NCI-H2081 treated with DMSO at 0.1 percent for 48 hours (cell line): Measurements from ENCODE around the gene KIF16B.
"Not testable (repeated sequence)": the region's sequence is repeated elsewhere in the genome, so short reads cannot be mapped to it uniquely, and the experiment has no call there.

Source experiments
- DNase-seq: peaks from one replicate; lab custom pipeline; 2025; lab: John Stamatoyannopoulos, UW

The KIF16B gene

GRCh38 chr20:16476032-16476431 lies 97.2 kb downstream of the KIF16B start:
- DNase-seq = peak; percentile 3

DNA sequence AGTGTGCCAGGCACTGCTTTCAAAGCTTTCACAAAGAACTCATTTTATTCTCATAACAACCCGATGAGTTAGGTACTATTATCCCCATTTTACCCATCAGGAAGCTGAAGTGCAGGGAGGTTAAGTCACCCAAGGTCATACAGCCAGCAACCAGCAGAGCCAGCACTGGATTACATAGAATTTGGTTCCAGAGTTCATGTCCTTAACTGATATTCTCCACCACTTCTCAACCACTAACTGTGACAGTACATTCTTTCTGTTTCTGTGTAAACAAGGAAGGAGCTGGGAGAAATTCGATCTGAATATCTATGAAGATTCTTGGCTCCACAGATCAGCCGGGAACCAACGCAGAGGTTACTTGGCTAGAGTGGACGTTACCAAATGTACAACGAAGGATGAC lies 98.0 kb downstream of the KIF16B start:
- DNase-seq = no peak

DNA sequence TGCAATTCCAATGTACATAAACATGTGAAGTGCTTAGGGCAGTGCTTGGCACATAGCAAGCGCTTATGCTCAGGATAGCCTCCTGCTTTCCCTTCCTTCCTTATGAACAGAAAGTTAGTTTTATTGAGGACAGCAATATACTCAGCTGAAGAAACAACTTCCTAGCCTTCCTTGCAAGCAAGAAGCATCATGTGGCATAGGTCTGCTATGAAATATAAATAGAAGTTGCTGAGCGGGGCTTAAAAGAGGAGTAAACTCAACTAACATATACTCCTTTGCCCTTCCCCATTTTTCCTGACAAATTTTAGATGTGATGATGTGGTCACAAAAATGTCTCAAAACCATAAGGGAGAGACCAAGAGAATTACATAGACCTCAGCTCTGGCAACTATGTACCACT lies 98.9 kb downstream of the KIF16B start:
- no peak for DNase-seq

DNA sequence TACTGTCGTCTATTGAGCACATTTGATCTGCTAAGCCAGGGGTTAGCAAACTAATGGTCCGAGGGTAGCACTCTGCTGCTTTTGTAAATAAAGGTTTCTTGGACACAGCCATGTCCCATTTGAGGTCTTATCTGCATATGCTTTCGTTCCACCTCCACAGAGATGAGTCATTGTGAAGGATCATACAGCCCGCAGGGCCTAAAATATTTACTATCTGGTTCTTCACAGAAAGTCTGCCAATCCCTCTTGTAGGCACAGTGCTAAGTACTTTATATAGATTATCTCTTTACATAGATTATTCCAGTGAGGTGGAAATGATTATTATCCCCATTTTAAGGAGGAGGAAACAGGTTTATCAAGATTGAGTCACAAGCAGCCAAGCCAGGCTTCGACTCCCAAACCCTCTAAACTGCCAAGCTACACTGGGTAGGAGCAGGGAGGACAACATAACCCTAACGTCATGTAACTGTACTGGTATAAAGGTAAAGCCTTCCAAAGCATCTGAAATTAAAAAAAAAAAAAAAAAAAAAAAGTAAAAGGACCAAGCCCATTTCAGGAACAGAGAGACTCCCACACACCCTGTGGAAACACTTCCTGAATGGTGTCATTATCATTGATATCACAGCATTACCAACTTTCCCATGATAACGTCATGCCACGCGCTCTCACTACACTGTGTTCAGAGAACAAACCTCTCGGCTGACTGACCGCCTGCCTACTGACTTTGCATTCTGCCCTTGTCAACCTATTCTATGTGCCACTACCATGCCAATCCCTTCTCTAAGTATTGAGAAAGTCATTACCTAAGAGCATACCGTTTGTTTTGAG lies 101.0 kb downstream of the KIF16B start:
- no peak for DNase-seq

DNA sequence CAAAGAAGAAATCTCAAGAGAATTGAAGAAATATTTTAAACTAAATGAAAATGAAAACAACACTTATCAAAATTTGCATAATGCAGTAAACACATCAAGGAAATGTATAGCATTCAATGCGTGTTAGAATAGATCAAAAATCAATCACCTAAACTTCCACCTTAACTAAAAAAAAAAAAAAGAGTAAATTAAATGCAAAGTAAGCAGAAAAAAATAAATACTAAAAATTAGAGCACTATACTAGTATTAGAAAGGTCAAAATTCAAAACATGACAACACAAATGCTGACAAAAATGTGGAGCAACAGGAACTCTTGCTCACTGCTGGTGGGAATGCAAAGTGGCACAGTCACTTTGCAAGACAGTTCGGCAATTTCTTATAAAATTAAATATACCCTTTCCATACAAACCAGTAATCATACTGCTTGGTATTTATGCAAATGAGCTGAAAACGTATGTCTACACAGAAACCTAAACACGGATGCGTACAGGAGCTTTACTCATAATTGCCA lies 103.8 kb downstream of the KIF16B start:
- DNase-seq = no peak

DNA sequence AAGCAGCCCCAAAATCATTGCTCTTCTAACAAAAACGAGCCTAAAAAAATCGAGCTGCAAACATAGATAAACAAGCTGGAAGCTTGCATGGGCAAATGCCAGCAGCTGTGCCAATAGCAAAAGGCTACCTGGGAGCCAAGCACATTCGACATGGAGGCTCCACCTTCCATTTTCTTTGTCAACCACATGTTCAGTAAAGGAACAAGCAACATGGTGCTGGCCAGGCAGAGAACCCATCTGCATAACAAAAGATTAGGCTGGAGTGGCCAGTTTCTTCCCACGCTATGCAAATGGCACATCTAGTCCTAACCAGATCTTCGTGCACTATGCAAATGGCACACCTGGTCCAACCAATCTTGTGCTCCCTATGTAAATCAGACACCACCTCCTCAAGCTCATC lies 110.5 kb downstream of the KIF16B start:
- no peak for DNase-seq

GRCh38 chr20:16459019-16459700 lies 114.1 kb downstream of the KIF16B start:
- no peak for DNase-seq

GRCh38 chr20:16457514-16457913 lies 115.7 kb downstream of the KIF16B start:
- DNase-seq = no peak

DNA sequence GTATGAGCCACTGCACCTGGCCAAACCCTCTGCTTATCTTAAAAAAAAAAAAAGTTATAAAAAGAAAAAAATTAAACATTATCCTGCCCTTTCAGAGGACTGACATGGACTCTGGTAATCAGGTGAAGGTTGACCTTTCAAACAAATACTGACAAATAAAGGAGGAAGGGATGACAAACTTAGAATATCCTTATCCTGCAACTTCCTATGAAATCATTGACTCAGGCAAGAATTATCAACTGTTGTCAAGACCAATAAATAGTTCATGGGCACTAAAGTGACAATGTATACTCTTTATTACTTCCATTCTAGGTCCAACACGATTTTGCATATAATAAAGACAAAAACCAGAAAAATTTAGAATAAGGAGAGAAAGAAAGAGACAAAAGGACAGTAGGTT lies 117.9 kb downstream of the KIF16B start:
- DNase-seq = no peak

DNA sequence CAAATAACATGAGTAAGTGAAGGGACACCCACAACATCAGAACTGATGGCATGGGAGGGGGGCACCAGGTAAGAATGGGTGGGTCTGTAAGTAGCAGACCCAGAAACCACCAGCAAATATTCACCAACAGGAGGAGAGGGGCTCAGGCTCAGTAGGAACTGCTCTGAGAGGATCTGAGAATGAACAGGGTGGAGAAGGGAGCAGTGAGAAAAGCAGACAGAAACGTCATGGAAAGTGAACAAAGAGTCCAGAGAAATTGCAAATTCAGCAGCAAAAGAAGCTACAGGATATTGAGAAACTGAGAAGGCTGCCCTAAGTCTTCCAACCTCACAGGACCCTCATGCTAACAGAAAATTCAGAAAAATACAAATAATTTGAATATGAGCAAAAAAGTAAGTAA lies 121.3 kb downstream of the KIF16B start:
- no peak for DNase-seq

DNA sequence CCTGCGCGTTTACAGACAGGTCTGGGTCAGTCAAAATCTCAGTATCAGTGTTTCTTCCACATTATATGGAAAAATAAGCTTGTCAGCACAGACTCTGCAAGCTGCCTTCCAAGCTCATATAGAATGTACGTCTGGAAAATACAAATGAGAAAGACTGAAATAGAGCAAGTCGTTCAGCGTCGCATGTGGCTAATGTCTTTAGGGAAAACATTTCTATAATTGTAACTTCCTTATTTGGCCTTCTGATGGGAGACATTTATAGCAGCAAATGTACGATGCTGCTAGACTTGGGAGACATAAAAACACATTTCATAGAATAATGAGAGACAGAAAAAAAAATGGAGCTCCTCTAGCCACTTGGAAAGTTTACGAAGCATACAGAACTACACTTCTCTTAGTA lies 122.2 kb downstream of the KIF16B start:
- no peak for DNase-seq

GRCh38 chr20:16446991-16447390 lies 126.3 kb downstream of the KIF16B start:
- no peak for DNase-seq

- no peak for DNase-seq
These were observed 127.0 kb downstream of the KIF16B start for GRCh38 chr20:16446246-16446645.

DNA sequence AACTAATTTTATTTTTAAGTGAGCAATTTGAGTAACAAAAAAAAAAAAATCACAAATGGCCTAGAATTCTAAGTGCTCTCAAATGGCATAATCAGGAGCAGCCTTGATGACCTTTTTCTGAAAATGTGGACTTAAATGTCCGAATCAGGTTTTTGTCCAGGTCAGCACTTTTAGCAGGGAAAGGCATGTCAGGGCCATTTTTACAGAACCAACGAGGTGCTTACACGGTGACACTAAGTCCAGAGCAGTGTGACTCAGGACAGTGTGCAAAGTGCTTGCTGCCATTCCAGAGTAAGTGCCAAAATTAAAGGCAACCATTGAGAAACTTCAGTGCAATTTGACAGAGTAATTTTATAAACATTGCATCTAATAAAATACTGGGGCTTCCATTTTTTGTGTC lies 127.8 kb downstream of the KIF16B start:
- no peak for DNase-seq

GRCh38 chr20:16444057-16444777 lies 129.0 kb downstream of the KIF16B start:
- no peak for DNase-seq

DNA sequence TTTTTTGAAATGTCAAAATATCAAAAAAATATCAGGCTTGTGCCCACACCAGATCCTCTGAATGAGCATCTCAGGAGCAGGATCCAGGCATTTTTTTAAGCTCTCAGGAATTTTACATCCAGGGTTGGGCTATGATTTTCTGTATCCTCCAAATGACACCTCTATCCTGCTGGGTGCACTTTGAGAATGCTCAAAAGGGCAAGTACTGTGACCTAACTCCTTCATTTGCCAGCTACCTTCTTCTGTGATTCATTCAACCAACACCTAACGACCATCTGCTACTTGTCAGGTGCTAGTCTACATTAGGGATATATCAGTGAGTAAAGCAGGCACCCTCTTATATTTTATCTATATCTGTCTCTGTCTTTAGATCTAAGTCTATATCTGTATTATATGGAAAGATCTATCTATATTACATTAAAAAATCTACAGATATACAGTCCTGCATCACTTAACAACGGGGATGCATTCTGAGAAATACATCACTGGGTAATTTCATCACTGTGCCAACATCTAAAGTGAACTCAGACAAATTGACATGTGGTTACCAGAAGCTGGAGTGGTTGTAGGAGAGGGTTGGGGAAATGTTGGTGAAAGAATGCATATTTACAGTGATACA lies 131.6 kb downstream of the KIF16B start:
- DNase-seq = no peak

DNA sequence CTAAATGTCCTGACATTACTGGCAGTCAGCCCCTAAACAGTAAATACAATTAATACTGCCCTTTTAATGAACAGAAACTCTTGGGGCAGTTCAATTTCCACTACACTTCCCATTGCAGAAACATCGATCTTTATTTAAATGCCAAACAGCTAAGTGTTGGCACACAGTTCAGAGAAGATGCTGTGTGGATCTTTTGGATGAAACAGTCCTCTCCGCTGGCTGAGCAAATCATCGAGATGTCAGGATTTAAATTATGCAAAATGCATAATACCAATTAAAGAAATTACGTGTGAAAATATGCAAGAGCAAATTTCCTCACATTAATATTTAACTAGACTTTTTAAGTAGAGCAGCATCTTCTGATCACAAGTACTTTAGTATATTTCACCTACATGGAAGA lies 132.6 kb downstream of the KIF16B start:
- no peak for DNase-seq

- DNase-seq = not testable (repeated sequence)
These were observed 133.7 kb downstream of the KIF16B start for GRCh38 chr20:16439540-16439939.

GRCh38 chr20:16438100-16438499 lies 135.1 kb downstream of the KIF16B start:
- no peak for DNase-seq

DNA sequence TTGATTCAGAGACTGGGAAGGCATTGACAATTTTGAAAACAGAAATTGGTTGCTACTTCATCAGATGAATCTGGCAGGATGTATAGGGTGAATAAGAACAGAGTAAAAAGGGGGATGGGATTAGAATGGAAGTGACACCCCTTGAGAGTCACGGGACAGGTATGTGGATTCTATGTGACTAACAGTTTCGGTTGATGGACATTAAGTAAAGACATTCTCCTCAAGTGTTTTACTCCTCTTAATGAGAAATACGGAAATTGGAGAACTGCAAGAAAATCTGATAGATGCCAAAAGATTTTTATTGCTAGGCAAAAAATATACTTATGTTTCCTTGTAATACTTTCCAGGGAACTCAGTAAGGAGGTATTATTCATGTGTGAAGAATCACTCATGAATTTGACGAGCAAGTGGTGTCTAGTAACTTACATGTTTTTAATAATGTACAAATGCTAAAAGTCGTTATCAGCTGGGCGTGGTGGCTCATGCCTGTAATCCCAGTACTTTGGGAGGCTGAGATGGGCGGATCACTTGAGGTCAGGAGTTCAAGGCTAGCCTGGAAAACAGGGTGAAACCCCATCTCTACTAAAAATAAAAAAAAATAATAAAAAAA lies 135.8 kb downstream of the KIF16B start:
- no peak for DNase-seq

GRCh38 chr20:16434062-16434664 lies 139.1 kb downstream of the KIF16B start:
- no peak for DNase-seq

DNA sequence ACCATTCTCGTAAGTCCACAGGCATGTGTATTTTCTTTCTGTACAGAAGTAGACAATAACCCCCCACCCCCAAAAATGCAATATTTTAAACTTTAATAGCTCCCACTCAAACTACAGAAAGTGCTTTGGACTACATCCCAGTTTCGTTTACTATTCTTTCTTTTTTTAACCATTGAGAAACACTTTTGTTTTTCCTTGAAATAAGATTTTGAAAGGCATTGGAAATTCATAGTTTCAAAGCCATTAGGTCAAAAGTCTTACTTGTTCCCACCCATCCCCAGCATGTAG lies 140.0 kb downstream of the KIF16B start:
- no peak for DNase-seq
